Esophagus muscularis mucosa (tissue), 3 donors: ENCODE results near the gene MMP24.

Experiments used
- POLR2AphosphoS5 ChIP-seq, 2 donors: sonication (generic); formaldehyde crosslinking; IDR thresholded peaks; one replicate each; pipeline ENCODE4 v1.6.1; 2017; ENCODE audit warnings: antibody characterized with exemption in 2 of 2
- TF ChIP-seq, protein P1 (sequence below), 3 experiments: fragments of 200-600 bp in 2 of 3; fragments of 450-650 bp in 1 of 3; sonication (generic) in 2 of 3; IDR thresholded peaks; one replicate each; pipeline ENCODE4 v1.5.1; 2017 to 2019; ENCODE audit warnings: antibody characterized with exemption in 3 of 3, mild to moderate bottlenecking in 2 of 3, moderate library complexity in 1 of 3

DNA sequence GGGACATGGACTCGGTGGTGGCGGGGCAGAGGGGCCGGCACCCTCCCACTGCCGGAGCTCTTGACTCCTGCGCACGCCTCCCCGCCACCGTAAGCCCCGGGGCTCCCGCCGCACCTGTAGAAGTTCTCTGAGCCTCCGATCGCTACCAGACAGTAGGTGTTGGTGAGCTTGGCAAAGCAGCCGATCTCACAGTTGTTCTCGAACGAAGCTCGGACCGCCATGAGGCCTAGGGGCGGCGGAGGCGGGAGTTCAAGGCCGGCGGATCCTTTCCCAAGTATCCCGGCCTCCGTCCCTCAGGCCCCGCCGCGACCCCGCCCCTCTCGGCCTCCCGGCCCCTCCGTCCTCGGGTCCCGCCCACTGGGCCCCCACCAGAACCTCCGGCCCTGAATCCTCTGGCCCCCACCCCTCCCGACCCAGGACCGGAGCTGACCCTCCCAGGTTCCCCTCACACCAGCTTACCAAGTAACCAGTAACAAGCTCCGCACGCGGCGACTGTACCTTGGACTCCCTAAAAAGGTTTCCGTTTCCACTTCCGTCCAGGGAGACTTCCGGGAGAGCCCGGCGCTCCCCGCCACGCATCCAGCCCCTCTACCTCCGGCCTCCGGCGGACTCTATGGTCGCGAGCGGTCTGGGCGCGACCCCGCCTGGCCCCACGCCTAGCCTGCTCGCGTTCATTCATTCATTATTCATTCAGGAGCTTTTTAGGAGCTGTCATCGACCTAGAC lies 57.9 kb downstream of the MMP24 start, which contains the start of gene EIF6:
- TF ChIP-seq, protein P1, sequence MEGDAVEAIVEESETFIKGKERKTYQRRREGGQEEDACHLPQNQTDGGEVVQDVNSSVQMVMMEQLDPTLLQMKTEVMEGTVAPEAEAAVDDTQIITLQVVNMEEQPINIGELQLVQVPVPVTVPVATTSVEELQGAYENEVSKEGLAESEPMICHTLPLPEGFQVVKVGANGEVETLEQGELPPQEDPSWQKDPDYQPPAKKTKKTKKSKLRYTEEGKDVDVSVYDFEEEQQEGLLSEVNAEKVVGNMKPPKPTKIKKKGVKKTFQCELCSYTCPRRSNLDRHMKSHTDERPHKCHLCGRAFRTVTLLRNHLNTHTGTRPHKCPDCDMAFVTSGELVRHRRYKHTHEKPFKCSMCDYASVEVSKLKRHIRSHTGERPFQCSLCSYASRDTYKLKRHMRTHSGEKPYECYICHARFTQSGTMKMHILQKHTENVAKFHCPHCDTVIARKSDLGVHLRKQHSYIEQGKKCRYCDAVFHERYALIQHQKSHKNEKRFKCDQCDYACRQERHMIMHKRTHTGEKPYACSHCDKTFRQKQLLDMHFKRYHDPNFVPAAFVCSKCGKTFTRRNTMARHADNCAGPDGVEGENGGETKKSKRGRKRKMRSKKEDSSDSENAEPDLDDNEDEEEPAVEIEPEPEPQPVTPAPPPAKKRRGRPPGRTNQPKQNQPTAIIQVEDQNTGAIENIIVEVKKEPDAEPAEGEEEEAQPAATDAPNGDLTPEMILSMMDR (IDR thresholded peaks at IDR 0.05), result no peak
- peak; percentile 61 to 64 for TF ChIP-seq POLR2AphosphoS5 (IDR thresholded peaks at IDR 0.05)
